Trophoblast cell (in vitro differentiated cells and primary cell): Measurements from ENCODE around the gene KLF2.
"Not testable (repeated sequence)": the region's sequence is repeated elsewhere in the genome, so short reads cannot be mapped to it uniquely, and the experiment has no call there.

Experiments
- DNase-seq, 2 donors: peaks; one replicate each; pipeline ENCODE4 v3.0.0-alpha.2; 2016
- H2AFZ ChIP-seq: 2 replicates; pipeline ENCODE4 v1.6.1; 2013; ENCODE audit warnings: low read length, moderate library complexity, mild to moderate bottlenecking; ENCODE audit not compliant: insufficient read depth, poor library complexity
- H2AK5ac ChIP-seq: 2 replicates; pipeline ENCODE4 v1.6.1; 2013; ENCODE audit warnings: mild to moderate bottlenecking, low read length
- H2BK120ac ChIP-seq: 2 replicates; pipeline ENCODE4 v1.6.1; 2013; ENCODE audit warnings: low read length, mild to moderate bottlenecking, moderate library complexity; ENCODE audit not compliant: insufficient read depth, poor library complexity
- H2BK12ac ChIP-seq: 2 replicates; pipeline ENCODE4 v1.6.1; 2013; ENCODE audit warnings: mild to moderate bottlenecking, low read length, moderate library complexity
- H2BK5ac ChIP-seq: 2 replicates; pipeline ENCODE4 v1.6.1; 2013; ENCODE audit warnings: low read length, low read depth, moderate library complexity, mild to moderate bottlenecking; ENCODE audit not compliant: poor library complexity
- H3K14ac ChIP-seq: 2 replicates; pipeline ENCODE4 v1.6.1; 2013; ENCODE audit warnings: mild to moderate bottlenecking, low read length
- H3K18ac ChIP-seq: 2 replicates; pipeline ENCODE4 v1.6.1; 2013; ENCODE audit warnings: mild to moderate bottlenecking, low read length
- H3K23ac ChIP-seq: 2 replicates; pipeline ENCODE4 v1.6.1; 2013; ENCODE audit warnings: low read length
- H3K27ac ChIP-seq: 2 replicates; pipeline ENCODE4 v1.5.1; 2013; ENCODE audit warnings: low read depth, mild to moderate bottlenecking, inconsistent platforms, low read length, moderate library complexity
- H3K27me3 ChIP-seq: 2 replicates; pipeline ENCODE4 v1.6.1; 2013; ENCODE audit warnings: inconsistent platforms, mild to moderate bottlenecking, low read length, moderate library complexity; ENCODE audit not compliant: insufficient read depth
- H3K36me3 ChIP-seq, 2 experiments: 1 replicate in 1 of 2; 2 replicates in 1 of 2; pipeline ENCODE4 v1.6.1; 2013; ENCODE audit warnings: low read length in 2 of 2, mild to moderate bottlenecking in 2 of 2, moderate library complexity in 1 of 2; ENCODE audit not compliant: insufficient read depth in 2 of 2, control insufficient read depth in 1 of 2
- H3K4ac ChIP-seq: 2 replicates; pipeline ENCODE4 v1.6.1; 2013; ENCODE audit warnings: low read depth, mild to moderate bottlenecking, low read length, moderate library complexity
- H3K4me1 ChIP-seq, 2 experiments: 1 replicate in 1 of 2; 2 replicates in 1 of 2; pipeline ENCODE4 v1.6.1; 2013; ENCODE audit warnings: low read length in 2 of 2, mild to moderate bottlenecking in 2 of 2, moderate library complexity in 1 of 2; ENCODE audit not compliant: insufficient read depth in 2 of 2, control insufficient read depth in 1 of 2
- H3K4me2 ChIP-seq: 2 replicates; pipeline ENCODE4 v1.6.1; 2013; ENCODE audit warnings: inconsistent platforms, mild to moderate bottlenecking, low read length, moderate library complexity
- H3K4me3 ChIP-seq: 2 replicates; pipeline ENCODE4 v1.5.1; 2013; ENCODE audit warnings: mild to moderate bottlenecking, low read depth, low read length, inconsistent platforms
- H3K79me1 ChIP-seq: one replicate; pipeline ENCODE4 v1.6.1; 2013; ENCODE audit warnings: low read length
- H3K79me2 ChIP-seq: 2 replicates; pipeline ENCODE4 v1.6.1; 2013; ENCODE audit warnings: low read length, mild to moderate bottlenecking; ENCODE audit not compliant: control insufficient read depth, insufficient read depth, poor library complexity
- H3K9ac ChIP-seq: 2 replicates; pipeline ENCODE4 v1.6.1; 2013; ENCODE audit warnings: mild to moderate bottlenecking, low read length
- H3K9me3 ChIP-seq: 2 replicates; pipeline ENCODE4 v1.6.1; 2013; ENCODE audit warnings: low read depth, mild to moderate bottlenecking, control low read depth, inconsistent platforms, low read length; ENCODE audit not compliant: insufficient read depth
- H4K12ac ChIP-seq: 2 replicates; pipeline ENCODE4 v1.6.1; 2013; ENCODE audit warnings: low read depth, mild to moderate bottlenecking, low read length, moderate library complexity
- H4K8ac ChIP-seq: 2 replicates; pipeline ENCODE4 v1.6.1; 2013; ENCODE audit warnings: low read depth, mild to moderate bottlenecking, low read length, moderate library complexity
- H4K91ac ChIP-seq: one replicate; pipeline ENCODE4 v1.6.1; 2013; ENCODE audit warnings: low read depth, mild to moderate bottlenecking, low read length, moderate library complexity
- WGBS: extraction: QIAGEN DNeasy Blood & Tissue Kit; methylation state at CpG from one replicate; pipeline ENCODE4 v1.1.7; 2013; ENCODE audit warnings: missing lambda C conversion rate; ENCODE audit not compliant: insufficient read length, insufficient coverage; ENCODE audit errors: extremely low coverage; 5-methylcytosine and 5-hydroxymethylcytosine counted together

KLF2 gene

GRCh38 chr19:16284505-16284904, 40.1 kb upstream of the KLF2 start:
- Histone ChIP-seq H3K9ac (no peak overlapping the region), H3K4me3 (no peak overlapping the region), H2BK120ac (no peak overlapping the region), H3K79me2 (no peaks in the 10 kb centered on the region), H3K4me2 (no peak overlapping the region), H3K14ac (no peak overlapping the region), H2BK12ac (no peak overlapping the region), H3K9me3 (peaks cover 2% of the 10 kb centered on the region), H3K27ac (no peak overlapping the region), H4K8ac (no peak overlapping the region), H2AFZ (no peak overlapping the region), H4K91ac (no peak overlapping the region), H2AK5ac (no peak overlapping the region), H3K4ac (no peak overlapping the region), H4K12ac (no peak overlapping the region), H3K23ac (no peak overlapping the region), H3K27me3 (no peaks in the 10 kb centered on the region), H3K79me1 (no peaks in the 10 kb centered on the region), H3K18ac (no peak overlapping the region), H3K36me3 (no peaks in the 10 kb centered on the region), H2BK5ac (no peak overlapping the region), H3K4me1 (no peaks in the 10 kb centered on the region)
- no peak for DNase-seq
- no CpG with 5 or more reads among the region's 9 CpGs for WGBS

GRCh38 chr19:16285079-16285478, 39.5 kb upstream of the KLF2 start:
- H3K79me1 ChIP-seq, H2AFZ ChIP-seq, H3K18ac ChIP-seq, H3K4me3 ChIP-seq, H3K23ac ChIP-seq, H2BK5ac ChIP-seq, H3K9me3 ChIP-seq, H4K8ac ChIP-seq, H3K4ac ChIP-seq, DNase-seq, H4K91ac ChIP-seq, H3K27me3 ChIP-seq, H3K14ac ChIP-seq, H3K4me1 ChIP-seq, H3K79me2 ChIP-seq, H3K36me3 ChIP-seq, H3K27ac ChIP-seq, H2BK120ac ChIP-seq, H3K9ac ChIP-seq, H2BK12ac ChIP-seq, H2AK5ac ChIP-seq, H4K12ac ChIP-seq, H3K4me2 ChIP-seq: not testable (repeated sequence)
- no CpG with 5 or more reads among the region's 3 CpGs for WGBS

- H3K9ac ChIP-seq: no peak overlapping the region
- no peaks in the 10 kb centered on the region for H3K36me3 ChIP-seq
- H2BK120ac ChIP-seq: no peak overlapping the region
- H4K12ac ChIP-seq: no peak overlapping the region
- no peak overlapping the region for H4K91ac ChIP-seq
- H3K27ac ChIP-seq: no peak overlapping the region
- H2BK12ac ChIP-seq: no peak overlapping the region
- no peaks in the 10 kb centered on the region for H3K4me1 ChIP-seq
- H3K9me3 ChIP-seq: peaks cover 2% of the 10 kb centered on the region
- H3K79me2 ChIP-seq: no peaks in the 10 kb centered on the region
- no peak overlapping the region for H3K4me3 ChIP-seq
- no peaks in the 10 kb centered on the region for H3K79me1 ChIP-seq
- no peak overlapping the region for H3K23ac ChIP-seq
- no peak overlapping the region for H3K4me2 ChIP-seq
- no peak overlapping the region for H2BK5ac ChIP-seq
- H3K27me3 ChIP-seq: no peaks in the 10 kb centered on the region
- no peak overlapping the region for H2AFZ ChIP-seq
- no peak overlapping the region for H2AK5ac ChIP-seq
- no peak overlapping the region for H4K8ac ChIP-seq
- no peak overlapping the region for H3K14ac ChIP-seq
- no peak overlapping the region for H3K4ac ChIP-seq
- no peak overlapping the region for H3K18ac ChIP-seq
- no CpG with 5 or more reads among the region's 22 CpGs for WGBS
- peak in 1 of 2 donors; percentile 8 for DNase-seq
Measured at GRCh38 chr19:16285769-16286498, 38.7 kb upstream of the KLF2 start.

GRCh38 chr19:16288544-16288943, 36.1 kb upstream of the KLF2 start:
- H3K27ac ChIP-seq: no peak overlapping the region
- no peak overlapping the region for H4K12ac ChIP-seq
- H3K79me2 ChIP-seq: no peaks in the 10 kb centered on the region
- H3K18ac ChIP-seq: no peak overlapping the region
- no peak overlapping the region for H3K4me3 ChIP-seq
- H3K36me3 ChIP-seq: no peaks in the 10 kb centered on the region
- H3K4me2 ChIP-seq: no peak overlapping the region
- no peak overlapping the region for H4K91ac ChIP-seq
- no peaks in the 10 kb centered on the region for H3K4me1 ChIP-seq
- H3K23ac ChIP-seq: no peak overlapping the region
- no peaks in the 10 kb centered on the region for H3K79me1 ChIP-seq
- no peak overlapping the region for H4K8ac ChIP-seq
- no peak for DNase-seq
- H3K9ac ChIP-seq: no peak overlapping the region
- H3K4ac ChIP-seq: no peak overlapping the region
- H2BK120ac ChIP-seq: no peak overlapping the region
- H3K9me3 ChIP-seq: peaks cover 2% of the 10 kb centered on the region
- H2BK5ac ChIP-seq: no peak overlapping the region
- H2BK12ac ChIP-seq: no peak overlapping the region
- WGBS: no CpG with 5 or more reads among the region's 9 CpGs
- no peaks in the 10 kb centered on the region for H3K27me3 ChIP-seq
- no peak overlapping the region for H2AK5ac ChIP-seq
- H3K14ac ChIP-seq: no peak overlapping the region
- H2AFZ ChIP-seq: no peak overlapping the region
